Fibroblast of skin of left biceps (primary cell): ENCODE data around the gene FUOM.

Experiments
- DNase-seq, 2 experiments: peaks; one replicate each; pipeline ENCODE4 v3.0.0-alpha.2; 2013; ENCODE audit warnings: low read depth in 2 of 2

The FUOM gene, protein sequence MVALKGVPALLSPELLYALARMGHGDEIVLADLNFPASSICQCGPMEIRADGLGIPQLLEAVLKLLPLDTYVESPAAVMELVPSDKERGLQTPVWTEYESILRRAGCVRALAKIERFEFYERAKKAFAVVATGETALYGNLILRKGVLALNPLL

DNA sequence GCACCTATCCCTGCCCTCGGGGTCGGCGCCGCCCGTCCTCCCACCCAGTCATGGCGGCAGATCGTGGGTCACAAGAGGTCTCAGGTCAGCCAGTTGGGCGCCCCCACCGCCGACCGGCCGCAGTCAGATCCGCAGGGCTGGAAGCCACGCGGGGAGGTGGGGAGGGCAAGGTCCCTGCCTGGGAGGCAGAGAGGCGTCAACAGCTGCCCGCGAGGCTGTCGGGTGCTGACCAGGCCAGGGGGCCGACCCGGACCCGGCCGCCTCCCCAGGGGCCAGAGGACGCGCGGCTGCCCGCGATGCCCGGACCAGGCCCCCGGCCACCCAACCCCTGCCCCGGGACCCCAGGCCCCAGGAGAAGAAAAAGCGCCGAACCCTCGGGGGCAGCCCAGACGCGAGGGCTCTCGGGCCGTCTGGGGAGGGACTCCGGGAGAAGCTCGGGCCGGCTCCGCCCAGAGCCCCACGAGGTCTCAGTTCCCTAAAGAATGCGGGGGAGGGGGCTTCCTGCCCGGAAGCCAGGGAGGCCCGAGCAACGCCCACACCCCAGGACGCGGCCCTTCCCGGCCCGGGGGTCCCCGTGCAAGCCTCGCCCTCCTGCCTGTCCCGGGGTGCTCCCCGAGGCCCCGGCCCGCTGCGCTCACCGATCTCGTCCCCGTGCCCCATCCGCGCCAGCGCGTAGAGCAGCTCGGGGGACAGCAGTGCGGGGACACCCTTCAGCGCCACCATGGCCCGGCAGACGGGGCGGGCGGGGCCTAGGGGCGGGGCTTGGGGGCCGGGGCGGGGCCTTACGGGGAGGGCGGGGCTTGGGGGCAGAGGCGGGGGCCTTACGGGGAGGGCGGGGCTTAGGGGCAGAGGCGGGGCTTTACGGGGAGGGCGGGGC is at the start of gene FUOM:
Gene FUOM, minus strand, starts transcription at position 735 of the 877 bp plus-strand sequence. Its CDS starts 12 bp downstream, at position 723.
- peak; percentile 13 to 39 for DNase-seq

DNA sequence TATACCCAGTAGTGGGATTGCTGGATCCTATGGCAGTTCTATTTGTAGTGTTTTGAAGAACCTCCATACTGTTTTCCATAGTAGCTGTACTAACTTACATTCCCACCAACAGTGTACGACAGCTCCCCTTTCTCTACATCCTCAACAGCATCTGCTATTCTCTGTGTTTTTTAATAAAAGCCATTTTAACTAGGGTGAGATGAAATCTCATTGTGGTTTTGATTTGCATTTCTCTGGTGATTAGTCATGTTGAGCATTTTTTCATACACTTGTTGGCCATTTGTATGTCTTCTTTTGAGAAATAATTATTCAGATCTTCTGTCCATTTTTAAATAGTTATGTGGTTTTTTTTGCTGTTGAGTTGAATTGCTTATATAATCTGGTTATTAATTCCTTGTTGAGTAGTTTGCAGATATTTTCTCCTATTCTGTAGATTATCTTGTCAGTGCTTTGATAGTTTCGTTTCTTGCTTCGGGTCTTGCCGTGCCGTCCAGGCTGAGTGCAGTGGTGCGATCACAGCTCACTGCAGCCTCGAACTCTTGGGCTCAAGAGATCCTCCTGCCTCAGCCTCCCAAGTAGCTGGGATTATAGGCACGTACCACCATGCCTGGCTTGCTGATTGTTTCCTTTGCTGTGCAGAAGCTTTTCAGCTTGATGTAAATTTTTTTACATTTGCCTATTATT is 48.2 kb upstream of the FUOM start:
- peak; percentile 23 to 24 for DNase-seq

DNA sequence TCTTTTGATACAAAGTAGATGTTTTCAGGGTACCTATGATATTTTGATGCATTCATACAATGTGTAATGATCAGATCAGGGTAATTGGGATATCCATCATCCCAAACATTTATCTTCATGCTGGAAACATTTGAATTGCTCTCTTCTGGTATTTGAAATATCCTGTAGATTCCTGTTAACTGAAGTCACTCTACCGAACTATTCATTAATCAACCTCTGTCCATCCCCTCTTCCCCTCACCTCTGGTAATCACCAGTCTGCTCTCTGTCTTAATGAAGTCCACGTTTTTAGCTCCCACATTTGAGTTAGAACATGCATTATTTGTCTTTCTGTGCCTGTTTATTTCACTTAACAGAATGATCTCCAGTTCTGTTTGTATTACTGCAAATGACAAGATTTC is 47.5 kb upstream of the FUOM start:
- DNase-seq: no peak

DNA sequence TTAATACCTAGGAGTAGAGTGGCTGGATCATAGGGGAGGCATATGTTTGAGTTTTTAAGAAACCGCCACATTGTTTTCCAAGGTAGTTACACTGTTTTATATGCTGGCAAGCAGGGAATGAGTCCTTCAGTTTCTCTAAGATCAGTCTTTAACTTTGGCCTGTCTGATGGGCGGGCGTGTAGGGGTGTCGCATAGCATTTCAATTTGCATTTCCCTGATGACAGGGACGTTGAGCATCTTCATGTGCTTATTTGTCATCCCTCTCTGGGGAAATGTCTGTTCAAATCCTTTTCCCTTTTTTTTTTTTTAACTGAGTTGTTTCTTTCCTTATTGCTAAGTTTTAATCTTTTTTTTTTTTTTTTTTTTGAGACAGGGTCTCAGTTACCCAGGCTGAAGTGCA is 46.0 kb upstream of the FUOM start:
- no peak for DNase-seq

DNA sequence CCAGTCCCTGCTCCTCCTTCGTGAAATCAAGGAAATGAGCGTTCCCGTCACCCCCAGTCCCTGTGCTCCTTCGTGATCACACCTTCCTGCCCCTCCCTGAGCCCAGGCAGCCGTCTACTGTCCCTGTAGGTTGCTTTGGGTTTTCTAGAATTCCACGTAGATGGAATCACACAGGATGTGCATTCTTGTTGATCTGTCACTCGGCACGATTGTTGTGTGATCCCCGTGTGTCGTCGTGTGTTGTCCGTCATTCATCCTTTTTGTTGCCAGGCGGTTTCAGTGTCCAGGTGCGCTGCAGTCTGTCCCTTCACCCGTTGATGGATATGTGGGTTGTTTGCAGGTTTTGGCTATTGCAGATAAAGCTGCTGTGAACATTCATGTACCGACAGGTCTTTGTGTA is 45.5 kb upstream of the FUOM start:
- no peak for DNase-seq

DNA sequence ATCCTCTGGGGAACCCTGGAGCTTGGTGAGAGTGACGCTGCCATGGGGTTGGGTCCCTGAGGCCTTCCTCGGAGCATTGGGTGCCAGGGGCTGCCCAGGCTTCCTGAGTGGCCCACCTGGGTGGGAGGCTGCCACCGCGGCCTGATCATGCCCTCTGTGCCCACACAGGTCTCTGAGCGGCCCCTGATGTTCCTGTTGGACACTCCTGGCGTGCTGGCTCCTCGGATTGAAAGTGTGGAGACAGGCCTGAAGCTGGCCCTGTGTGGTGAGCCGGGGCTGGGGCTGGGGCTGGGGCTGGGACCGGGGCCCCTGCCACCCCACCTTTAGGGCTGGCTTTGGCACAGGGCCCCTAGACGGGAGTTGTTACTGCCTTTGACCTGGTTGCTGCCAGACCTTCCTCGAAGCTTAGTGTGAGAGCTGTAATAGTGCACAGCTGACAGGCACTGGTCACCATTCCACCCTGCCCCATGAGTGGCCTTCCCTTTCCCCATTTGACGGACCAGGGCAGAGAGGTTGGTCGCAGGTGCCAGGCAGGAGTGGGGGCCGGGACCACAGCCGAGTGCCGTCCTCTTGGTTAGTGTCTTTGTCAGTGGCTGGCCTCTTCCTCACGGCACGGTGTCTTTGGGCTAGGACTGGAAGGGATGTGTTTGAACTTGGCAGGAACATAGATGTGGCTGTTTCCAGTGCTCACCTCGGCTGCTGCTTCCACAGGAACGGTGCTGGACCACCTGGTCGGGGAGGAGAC is 44.3 kb upstream of the FUOM start:
- no peak for DNase-seq

DNA sequence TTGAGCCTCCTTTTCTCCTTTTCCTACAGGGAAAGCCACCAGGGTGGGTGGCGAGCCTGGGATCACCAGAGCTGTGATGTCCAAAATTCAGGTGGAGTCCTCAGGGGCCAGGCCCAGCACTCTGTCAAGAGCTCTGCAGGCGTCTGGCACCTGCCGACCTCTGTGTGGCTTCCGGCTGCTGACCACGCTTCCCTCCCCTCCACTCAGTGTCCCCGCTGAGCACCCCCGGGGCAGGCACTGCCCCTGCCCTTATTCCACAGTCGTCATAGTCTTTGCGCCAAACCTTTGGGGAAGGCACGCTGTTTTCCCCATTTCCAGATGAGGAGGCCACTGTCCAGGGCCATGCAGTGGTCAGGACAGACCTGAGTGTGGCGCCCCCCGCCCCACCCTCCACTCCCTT is 43.7 kb upstream of the FUOM start:
- DNase-seq: no peak

DNA sequence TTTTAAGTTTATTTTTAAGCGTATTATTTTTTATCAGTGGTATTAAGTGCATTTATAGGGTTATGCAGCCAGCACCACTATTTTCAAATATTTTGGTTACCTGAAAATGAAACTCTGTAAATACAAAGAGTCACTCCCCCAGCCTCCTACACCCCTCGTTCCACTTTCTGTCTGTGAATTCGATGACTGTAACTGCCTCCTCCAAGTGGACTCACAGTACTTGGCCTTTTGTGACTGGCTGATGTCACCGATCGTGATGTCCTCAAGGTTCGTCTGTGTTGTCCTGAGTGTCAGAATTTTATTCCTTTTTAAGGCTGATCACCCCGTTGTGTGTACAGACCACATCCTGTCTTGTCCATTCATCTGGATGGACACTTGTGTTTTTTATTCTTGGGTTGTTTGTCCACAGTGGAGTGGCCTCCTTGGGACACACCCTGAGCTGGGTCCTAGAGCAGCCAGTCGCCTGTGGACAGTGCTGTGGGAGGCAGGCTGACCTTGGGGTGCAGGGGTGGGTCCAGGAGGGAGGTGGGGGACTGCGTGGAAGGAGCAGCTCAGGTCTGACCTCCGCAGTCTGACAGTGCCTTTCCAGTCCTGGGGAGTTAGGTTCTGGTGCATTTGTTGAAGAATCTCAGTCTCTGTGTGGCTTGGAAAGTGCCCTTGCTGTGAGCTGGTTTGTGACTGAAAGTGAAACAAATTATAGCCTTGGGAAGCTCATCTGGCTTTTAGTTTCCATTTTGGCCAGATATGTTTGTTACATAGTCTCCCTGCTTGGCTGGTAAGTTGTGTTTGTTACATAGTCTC is 43.0 kb upstream of the FUOM start:
- DNase-seq: no peak

DNA sequence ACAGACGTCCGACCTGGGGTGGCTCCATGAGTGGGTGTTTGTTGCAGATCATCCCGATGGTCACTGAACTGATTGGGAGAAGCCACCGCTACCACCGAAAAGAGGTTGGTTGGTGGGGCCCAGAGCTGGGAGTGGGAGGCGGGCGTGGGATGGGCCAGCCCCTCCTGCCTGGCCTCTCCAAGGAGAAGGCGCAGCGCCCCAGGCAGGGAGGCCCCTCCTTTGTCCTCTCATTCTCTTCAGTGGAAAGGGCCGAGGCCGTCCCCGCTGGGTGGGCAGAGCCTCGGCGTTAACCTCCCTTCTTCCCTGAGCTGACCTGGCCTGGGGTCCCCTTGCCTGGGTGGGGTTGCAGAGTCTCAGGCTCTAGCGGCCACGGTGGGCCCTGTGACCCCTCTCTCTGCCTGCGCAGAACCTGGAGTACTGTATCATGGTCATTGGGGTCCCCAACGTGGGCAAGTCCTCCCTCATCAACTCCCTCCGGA is 41.3 kb upstream of the FUOM start:
- no peak for DNase-seq

DNA sequence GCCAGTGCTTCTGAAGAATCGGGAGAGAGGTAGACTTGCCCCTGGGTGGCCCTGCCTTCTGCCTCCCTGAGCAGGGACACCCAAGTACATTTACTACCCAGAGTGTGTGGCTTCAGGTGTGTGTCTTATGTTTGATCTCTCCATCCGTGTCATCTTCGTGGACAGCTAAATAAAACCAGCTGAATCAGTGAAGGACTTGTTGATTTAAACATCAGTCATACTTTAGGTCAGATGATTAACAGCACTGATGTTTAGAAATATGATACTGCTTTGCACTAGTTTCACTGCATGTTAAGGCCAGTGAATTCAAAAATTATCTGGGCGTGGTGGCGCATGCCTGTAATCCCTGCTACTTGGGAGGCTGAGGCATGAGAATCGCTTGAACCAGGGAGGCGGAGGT is 40.1 kb upstream of the FUOM start:
- no peak for DNase-seq

DNA sequence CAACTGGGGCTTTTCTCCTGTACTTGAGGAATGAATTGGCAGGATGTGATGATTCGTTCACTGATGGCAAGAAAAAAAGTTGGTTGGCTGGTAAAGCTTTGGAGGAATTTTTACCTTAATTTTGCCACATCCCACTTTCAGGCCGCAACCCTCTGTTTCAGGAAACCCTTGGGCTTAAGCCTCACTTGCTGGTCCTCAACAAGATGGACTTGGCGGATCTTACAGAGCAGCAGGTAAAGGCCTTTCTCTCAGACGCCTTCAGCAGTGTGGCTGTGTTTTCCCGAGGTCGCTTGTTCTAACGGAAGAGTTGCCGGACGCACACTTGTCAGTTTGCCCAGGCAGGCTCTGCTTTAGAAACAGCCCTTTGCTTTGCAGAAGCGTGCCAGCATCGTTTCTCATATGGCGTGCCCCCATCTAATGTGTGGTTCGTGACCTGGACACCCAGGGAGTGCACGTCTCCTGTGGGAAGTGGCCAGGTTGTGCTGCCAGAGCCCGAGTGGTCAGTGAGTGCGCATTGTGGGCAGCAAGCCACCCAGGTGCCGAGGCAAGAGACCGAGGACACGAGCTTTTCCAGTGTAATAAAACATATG is 38.3 kb upstream of the FUOM start:
- no peak for DNase-seq

DNA sequence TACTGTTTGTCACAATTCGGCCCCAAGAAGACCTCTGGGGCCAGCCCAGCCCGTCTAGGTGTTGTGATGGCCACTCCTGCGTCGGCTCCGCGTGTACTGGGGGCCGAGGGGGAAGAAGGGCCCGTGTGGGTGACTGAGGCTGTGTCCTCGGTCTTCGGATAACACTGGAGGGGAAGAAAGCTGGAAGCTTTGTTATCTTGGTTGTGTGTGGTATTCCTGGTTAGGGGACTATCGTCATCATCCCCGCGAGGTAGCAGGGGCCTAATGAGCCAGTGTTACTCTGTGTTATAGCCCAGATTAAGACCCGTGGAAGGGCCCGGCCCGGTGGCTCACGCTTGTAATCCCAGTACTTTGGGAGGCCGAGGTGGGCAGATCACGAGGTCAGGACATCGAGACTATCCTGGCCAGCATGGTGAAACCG is 37.0 kb upstream of the FUOM start:
- no peak for DNase-seq

DNA sequence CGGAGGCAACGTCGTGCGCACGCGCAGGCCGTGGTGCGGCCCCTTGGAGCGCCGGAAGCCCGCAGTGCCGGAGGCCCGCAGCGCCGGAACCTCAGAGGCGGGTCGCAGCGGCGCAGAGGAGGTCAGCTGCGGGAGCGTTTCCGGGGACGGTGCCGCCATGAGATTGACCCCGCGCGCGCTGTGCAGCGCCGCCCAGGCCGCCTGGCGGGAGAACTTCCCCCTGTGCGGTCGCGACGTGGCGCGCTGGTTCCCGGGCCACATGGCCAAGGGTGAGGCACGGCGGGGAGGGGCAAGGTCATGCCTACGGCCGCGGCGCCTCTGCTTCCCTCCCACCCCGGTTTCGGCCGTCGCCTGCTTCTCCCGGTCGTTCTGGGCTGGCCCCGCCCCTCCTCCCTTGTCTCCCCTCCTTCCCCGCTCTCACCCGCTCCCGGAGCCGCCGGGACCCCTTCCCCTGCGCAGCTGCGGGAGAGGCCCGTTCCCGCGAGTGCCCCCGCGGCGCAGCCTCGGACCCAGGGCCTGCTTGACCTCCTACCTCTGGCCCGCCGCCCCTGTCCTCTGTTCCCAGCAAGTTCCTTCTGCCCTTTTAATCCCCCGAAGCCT is 36.3 kb upstream of the FUOM start, which contains the start of gene MTG1:
Gene MTG1, plus strand, starts transcription at position 94 of the 600 bp plus-strand sequence. Its CDS starts 64 bp downstream, at position 158.
- DNase-seq: peak; percentile 72 to 76

DNA sequence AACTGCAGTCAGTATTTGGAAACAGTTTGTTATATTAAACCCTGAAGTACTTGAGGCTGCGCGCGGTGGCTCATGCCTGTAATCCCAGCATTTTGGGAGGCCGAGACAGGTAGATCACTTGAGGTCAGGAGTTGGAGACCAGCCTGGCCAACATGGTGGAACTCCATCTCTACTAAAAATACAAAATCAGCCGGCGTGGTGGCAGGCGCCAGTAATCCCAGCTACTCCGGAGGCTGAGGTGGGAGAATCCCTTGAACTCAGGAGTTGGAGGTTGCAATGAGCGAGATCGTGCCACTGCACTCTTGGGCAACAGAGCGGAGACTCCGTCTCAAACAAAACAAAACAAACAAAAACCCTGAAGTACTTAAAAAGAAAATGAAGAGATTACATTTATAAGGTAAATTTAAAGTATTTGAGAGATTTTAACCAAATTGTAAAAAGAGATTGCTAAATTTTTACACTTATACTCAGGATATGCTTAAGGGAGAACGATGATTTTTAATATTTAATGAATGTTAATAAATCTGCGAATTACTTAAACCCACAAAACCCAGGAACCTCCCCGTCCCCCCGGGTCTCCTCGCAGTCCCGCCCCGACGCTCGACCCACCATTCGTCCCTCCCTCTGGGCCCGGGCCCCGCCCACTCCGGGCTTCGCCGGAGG is 35.7 kb upstream of the FUOM start:
- no peak for DNase-seq

DNA sequence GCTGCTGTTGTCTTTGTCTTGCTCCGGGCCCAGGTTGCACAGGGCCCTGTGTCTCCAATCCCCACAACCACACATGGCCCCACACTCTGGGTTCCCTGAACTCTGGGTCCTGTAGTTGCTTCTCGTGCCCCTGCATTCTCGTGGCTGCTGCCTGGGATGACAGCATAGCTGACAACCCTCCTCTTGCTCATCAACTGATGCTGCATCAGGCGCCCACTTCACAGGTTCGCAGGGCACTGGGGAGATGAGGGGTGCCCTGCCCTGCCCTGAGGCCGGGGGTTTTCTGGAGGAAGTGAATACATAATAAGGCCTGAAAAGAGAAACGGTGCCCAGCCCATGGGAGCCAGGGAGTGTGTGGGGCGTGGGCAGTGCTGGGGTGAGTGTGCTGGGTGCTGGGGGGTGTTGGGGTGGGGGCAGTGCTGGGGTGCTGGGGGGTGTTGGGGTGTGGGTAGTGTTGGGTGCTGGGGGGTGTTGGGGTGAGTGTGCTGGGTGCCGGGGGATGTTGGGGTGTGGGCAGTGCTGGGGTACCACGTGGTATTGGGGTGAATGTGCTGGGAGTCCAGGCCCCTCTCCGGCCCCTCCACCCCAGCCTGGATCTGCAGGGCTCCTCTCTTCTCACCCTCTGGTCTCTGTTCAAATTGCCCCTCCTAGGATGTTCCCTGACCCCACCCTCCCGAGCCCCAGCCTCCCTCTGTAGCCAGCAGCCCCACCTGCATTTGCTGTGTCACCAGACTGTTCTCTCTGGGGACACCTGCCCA is 34.1 kb upstream of the FUOM start:
- DNase-seq: no peak

DNA sequence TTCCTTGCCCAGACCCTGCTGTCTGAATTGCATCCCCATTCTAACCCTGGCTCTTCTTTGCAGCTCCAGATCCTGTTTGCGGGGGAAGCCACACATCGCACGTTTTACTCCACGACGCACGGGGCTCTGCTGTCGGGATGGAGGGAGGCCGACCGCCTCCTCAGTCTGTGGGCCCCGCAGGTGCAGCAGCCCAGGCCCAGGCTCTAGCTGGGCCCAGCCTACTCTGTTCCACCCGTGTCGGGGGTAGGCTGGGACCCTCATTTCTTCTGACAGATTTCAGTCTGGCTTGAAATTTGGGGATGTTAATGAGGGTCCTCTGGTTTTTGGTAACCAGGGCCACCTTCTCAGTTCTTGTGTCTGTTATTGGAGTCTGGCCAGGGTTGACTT is 33.4 kb upstream of the FUOM start:
- DNase-seq: no peak

DNA sequence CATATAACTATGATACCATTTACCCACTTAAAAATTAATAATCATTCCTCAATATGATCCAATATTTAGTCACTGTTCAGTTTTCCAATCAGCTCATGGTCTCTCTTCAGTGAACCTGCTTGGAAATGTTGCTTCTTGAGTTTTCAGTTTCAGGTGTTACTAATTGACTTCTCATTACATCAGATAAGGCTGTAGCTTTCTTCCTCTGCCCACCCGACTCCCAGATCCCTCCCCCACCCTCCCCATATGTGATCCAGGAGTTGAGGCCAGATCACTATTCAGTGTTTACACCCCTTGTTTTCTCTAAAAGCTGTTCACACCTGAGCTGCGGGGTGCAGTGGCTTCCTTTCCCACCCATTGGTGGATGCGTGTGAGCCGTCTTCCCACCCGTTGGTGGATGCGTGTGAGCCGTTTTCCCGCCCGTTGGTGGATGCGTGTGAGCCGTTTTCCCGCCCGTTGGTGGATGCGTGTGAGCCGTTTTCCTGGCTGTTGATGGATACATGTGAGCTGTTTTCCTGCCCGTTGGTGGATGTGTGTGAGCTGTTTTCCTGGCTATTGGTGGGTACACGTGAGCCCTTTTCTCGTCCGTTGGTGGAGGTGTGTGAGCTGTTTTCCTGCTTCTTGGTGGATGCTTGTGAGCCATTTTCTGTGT is 32.9 kb upstream of the FUOM start:
- no peak for DNase-seq
